HG02571 (cell line): ENCODE results near the gene EIF3K.

ENCODE experiments used
- ATAC-seq: cut with Tn5 transposase; IDR thresholded peaks from one replicate; pipeline ENCODE4 v1.9.1; 2021; ENCODE audit warnings: mild to moderate bottlenecking, moderate library complexity; ENCODE audit not compliant: unreplicated experiment

Gene EIF3K

DNA sequence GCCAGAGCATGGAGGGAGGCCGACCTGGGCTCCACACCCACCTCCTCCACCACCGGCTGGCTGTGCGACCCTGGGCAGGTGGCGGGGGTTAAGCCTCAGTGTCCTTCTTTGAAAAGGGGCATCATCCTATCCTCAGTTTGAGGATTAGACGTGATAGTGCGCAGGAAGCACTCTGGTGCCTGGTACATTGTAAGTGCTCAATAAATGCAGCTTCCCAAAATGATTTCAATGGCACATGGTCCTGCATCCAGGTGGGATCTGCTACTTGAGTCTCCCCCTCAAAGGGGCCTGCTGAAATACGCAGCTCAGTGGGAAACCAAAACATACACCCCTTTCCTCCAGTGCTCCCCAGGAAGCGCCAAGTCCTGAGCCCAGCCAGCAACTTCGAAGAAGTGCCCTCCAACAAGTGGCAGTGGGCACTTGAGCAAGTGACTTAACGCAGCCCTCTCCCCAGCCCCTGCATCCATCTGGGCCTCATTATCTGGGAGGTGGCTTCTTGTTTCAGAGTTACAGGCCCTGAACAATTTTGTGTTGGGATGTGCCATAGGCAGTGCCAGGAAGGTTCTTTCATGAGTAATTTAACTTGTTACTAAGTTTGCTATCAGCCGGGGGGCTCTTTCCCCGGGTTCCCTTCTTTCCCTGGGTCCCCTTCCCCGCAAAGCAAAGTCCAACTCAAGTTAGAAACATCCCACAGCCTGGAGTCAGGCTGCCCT lies 46.4 kb downstream of the EIF3K start:
- no peak for ATAC-seq

DNA sequence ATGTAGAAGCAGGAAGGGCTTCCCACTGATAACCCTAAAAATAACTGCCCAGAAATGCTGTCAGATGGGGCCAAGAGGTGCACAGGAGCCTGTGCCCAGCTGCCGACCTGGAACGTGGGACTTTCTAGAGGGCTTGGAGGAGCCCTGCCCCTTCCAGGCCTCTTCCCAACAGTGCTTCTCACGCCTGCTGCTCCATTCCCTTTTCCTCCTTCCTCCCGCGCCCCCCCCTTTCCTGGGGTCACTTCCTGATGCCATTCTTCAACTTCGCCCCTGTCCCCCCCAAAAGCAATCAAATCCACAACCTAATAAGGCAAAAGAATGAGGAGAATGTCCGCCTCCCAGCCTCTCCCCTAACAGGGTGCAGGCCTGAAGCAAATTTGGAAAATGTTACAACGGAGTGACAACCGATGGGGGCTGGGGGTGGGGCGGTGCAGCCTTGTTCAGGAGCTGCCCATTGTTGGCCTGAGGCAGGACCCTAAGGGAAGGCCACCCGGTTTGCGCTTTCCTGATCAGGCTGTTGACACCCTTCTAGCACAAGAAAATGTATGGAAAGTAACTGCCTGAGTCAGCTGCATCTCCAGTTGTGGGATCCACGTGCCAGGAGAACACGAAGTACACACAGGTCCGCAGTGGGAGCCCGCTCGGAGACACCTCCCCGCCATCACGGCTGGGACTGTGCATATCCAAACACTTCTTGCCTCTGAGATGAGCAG lies 47.1 kb downstream of the EIF3K start:
- ATAC-seq = no peak

GRCh38 chr19:38666663-38667511 lies 47.9 kb downstream of the EIF3K start:
- ATAC-seq = peak; percentile 52

- no peak for ATAC-seq
Observed at GRCh38 chr19:38667661-38668171, 48.7 kb downstream of the EIF3K start.

DNA sequence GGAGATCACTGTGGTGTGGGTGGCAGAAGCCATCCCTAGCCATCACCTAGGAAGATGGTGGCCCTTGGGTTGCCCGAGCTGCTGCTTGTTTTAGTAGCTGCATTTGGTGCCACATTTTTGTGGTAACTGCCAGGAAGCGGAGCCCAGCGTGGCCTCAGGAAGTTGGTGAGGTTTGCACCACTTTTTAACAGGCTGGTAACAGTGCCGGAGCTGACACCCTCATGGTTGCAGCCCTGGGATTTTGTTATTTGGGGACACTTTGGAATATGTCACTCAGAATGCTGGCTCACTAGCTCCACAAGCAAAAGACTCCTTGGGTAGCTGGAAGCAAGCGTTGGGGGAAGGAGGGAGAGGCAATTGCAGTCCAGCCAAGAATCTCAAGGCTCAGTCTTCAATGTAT lies 50.6 kb downstream of the EIF3K start:
- ATAC-seq = no peak

DNA sequence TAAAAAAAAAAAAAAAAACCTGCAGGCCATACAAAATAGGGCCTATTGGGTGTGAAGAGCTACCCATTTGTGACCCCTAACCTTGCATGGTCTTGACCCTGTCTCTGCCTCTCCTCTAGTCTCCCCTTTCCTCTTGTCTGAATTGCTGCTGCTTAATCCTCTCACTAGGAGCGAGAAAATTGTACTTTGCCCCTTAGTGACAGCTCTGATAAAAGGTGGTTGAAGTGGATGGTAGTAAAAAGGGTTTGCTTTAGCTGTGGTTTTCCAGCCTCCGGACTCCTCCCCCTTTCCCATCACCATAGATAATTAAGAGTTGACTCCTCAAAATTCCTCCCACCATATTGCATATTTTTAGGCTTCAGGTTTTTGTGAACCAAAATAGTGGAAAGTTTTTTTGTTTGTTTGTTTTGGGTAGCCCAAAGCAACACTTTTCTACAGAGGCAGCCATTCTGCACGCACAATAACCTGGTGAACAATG lies 52.0 kb downstream of the EIF3K start:
- no peak for ATAC-seq

DNA sequence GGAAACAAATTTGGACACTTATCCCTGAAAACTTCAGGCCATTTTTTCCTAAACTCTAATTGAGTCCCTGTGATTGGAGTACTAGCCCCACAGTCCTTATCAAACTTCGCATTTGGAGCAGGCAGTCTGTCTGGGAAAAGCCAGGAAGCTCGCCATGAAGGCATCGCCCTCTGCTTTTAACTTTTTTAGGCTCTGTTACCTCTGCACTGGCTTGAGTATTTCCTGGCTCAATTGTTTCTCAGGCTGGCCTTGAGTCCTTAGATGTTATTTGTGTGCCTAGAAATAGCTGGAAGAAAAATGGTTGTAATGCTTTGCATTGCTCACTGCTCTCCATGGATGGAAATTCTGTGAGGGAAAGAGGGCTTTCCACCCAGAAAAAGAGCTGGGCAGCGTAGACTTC lies 52.7 kb downstream of the EIF3K start:
- ATAC-seq = no peak

GRCh38 chr19:38673030-38673429 lies 54.0 kb downstream of the EIF3K start:
- no peak for ATAC-seq

GRCh38 chr19:38674388-38675171 lies 55.6 kb downstream of the EIF3K start:
- no peak for ATAC-seq

- ATAC-seq = no peak
Observed at GRCh38 chr19:38675611-38676010, 56.6 kb downstream of the EIF3K start.

- ATAC-seq = no peak
Observed at GRCh38 chr19:38676023-38676877, 57.3 kb downstream of the EIF3K start.

GRCh38 chr19:38676878-38677646 lies 58.1 kb downstream of the EIF3K start:
- no peak for ATAC-seq

- ATAC-seq = no peak
Observed at GRCh38 chr19:38678217-38678890, 59.4 kb downstream of the EIF3K start.

DNA sequence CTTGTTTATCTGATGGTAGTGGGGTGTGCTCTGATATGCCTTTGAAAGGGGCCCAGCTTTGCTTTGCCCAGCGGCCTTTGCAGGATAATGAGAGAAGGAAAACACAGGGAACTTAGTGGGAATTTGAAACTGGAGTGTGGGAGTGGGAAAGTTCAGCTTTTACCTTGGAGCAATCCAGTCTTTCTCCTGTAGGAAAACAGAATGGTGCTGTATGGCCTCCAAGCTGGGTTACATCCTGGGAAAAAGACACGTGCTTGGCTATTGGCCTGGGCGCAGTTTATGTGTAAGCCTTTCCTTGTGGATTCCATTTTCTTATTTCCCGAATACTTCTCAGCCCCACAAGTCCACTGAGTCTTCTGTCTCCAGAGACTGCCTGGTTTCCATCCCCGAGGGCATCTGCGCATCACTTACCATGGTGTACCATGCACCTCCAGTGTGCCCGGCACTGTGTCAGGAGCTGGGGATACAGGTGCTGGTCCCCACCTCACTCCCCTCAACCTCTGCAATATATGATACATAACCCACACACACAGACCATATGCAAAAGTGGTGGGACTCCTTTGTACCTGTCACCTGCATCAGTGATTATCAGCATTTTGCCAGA lies 60.0 kb downstream of the EIF3K start:
- no peak for ATAC-seq

DNA sequence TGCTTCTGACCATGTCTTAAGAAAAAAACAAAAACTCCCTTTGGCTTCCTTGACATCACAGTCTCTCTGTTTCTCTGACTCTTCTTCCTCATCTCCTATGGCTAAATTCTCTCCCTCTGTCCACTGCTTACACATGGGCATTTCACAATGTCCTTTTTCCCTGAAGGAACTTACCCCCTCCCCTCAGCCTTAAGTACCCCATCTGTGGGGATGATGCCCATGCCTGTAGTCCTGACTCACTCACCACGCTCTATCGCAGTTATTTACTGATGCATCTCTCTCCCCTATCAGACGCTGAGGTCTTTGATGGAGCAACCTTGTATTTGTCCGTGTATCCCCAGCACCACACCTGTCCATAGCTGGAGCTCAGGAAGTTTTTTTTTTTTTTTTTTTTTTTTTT lies 60.9 kb downstream of the EIF3K start:
- no peak for ATAC-seq

DNA sequence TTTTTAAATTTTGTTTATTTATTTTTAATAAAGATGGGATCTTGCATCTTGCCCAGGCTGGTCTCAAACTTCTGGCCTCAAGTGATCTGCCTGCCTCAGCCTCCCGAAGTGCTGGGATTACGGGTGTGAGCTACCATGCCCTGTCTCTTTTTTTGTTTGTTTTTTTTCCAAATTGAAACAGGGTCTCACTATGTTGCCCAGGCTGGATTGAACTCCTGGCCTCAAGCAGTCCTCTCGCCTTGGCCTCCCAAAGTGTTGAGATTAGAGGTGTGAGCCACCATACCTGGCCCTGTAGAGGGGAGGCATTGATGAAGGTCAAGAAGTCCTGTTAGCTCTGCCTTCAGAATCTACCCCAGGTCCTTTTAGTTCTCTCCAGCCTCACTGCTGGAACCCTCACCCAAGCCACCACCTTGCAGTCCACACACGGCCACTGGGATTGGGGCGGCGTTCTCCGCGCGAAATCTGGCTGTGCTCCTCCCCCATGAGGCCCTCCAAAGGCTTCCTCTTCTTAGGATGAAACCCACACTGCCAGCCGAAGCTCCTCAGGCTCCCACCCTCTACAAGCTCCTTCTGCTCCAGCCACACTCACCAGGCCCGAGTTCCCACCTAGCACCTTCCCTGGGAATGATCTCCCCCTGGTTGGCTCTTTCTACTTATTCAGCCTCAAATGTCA lies 63.3 kb downstream of the EIF3K start:
- ATAC-seq = no peak

DNA sequence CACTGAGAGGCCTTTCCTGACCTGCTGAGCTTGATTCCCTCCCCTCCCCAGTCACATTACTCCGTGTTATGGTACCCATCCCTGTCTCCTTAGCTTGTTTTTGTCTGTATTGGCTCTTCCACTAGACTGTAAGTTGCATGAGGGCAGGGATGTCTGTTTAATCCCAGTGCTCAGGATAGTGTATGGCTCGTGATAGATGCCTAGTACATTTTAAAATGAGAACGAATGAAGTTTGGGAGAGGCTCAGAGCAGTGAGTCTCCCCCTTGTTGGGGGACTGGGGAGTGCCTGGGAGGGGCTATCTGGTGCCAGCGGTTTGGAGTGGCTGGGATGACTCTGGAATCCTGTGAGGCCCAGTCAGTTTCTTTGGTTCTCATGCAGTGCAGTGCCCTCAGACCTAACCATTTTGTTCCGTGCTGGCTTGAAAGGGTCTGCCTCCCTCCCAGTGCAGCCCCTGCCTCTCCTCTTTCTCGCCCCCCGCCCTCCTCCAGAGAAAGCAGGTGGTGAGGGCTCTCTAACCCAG lies 63.9 kb downstream of the EIF3K start:
- ATAC-seq = no peak
